ENCODE data around the gene CWC27.

CWC27 gene

GRCh38 chr5:65035211-65036206, 266.8 kb downstream of the CWC27 start:
- DNase-seq (ENCODE audit: low spot score), result peak; percentile 97

DNA sequence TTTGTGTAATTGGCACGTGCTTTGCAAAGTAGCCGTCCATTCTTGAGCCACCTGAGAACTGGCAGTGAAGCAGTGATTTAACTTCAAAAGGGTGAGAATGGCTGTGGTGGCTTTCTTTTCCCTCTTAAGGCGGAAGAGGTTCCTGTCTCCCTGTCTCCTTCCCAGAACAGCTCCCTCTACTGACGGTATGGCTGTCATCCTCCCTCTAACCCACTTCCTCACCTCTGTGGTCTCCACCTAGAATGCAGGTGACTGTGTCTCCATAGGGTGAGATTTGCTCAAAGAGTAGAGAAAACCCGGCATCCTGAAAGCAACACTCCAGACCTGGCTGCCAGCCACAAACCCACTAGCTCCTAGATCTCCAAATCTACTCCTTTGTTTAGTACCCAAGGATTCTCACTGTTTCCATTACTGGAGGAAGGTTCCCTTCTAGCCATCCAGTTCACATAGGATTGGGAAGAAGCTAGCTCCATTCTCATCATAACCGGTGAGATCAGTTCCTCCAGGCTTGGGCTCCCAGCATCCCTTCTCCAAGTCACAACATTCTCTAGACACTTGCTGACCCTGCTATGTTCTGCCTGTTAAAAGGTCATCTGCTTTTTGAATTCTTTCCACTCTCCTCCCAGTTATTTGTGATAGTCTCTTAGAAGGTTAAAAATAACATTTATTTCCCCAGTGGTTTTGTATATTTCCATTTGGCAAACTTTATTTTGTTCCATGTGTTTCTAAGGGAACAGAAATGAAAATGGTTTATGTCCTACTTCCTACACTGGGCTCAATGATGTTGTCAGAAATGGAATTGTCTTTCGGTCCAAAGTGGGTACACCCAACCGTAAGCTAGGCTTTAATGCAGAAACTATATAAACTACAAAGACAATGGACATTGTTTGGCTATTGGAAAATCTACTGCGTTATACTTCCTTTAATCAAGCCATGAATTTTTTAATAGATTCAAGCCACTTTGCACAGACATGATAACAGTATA, 269.4 kb downstream of the CWC27 start:
- DNase-seq (ENCODE audit: low spot score), result peak; percentile 62

- no peak for DNase-seq (ENCODE audit: low spot score)
Observed at GRCh38 chr5:65041296-65042158, 272.8 kb downstream of the CWC27 start.

DNA sequence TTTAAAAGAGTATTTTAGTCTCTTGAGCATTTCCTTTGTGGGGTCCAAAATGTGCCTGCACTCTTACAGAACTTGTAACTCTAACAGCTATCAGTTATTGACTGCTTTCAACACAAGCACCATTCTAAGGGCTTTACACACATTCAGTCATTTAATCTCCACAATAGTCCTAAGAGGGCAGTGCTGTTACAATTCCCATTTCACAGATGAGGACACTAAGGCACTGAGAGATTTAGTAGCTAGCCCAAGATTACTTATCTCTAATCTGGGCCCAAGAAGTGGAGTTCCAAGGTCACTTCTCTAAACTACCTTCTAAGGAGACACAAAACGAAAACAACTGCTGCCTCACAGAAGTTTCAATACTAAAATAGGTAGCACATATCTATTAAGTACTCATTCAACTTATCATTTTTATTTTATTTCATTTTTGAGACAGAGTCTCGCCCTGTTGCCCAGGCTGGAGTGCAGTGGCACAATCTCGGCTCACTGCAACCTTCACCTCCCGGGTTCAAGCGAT, 275.2 kb downstream of the CWC27 start:
- DNase-seq (ENCODE audit: low spot score), result no peak

GRCh38 chr5:65047225-65047624, 278.5 kb downstream of the CWC27 start:
- DNase-seq (ENCODE audit: low spot score), result no peak

GRCh38 chr5:65047948-65048690, 279.4 kb downstream of the CWC27 start:
- no peak for DNase-seq (ENCODE audit: low spot score)

DNA sequence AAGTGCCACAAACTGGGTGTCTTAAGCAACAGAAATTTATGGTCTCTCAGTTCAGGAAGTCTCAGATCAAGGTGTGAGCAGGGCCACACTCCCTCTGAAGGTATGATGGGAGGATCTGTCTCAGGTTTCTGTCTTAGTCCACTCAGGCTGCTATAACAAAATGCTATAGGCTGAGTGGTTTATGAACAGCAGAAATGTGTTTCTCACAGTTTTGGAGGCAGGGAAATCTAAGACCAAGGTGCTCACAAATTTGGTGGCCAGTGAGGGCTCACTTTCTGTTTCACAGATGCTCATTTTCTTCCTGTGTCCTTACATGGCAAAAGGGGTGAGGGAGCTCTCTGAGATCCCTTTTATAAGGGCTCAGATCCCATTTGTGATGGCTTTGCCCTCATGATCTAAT, 281.4 kb downstream of the CWC27 start:
- DNase-seq (ENCODE audit: low spot score), result no peak

DNA sequence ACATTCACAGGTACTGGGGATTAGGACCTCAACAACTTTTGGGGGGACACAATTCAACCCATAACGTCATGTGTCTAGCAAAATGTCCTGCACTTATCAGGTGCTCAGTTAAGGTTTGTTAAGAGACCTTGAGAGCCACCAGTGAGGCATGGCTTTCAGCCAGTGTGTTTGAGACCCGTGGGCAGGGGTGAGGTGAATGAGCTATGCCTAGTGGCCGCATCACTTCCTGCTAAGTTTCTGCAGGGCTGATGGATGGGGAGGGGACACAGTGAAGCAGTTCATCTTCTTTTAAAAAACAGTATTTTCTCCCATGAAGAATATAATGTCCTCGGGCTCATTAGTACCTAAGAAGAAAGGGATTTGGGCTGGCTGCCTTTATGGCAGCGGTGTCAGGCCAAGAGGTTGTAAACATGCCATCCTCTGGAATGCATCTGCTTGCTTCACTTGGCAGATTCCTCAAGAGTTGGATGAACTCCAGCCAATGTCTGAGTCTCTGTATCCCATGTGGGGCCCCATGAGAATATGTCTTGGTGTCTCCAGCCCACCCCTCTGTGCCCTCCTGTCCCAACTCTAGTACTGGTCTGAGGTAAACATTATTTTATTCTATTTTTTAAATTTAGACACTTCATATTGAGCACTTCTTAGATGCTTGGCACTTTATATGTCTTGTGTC, 282.2 kb downstream of the CWC27 start:
- DNase-seq (ENCODE audit: low spot score), result no peak

- DNase-seq (ENCODE audit: low spot score), result no peak
Observed at GRCh38 chr5:65055938-65056337, 287.2 kb downstream of the CWC27 start.

DNA sequence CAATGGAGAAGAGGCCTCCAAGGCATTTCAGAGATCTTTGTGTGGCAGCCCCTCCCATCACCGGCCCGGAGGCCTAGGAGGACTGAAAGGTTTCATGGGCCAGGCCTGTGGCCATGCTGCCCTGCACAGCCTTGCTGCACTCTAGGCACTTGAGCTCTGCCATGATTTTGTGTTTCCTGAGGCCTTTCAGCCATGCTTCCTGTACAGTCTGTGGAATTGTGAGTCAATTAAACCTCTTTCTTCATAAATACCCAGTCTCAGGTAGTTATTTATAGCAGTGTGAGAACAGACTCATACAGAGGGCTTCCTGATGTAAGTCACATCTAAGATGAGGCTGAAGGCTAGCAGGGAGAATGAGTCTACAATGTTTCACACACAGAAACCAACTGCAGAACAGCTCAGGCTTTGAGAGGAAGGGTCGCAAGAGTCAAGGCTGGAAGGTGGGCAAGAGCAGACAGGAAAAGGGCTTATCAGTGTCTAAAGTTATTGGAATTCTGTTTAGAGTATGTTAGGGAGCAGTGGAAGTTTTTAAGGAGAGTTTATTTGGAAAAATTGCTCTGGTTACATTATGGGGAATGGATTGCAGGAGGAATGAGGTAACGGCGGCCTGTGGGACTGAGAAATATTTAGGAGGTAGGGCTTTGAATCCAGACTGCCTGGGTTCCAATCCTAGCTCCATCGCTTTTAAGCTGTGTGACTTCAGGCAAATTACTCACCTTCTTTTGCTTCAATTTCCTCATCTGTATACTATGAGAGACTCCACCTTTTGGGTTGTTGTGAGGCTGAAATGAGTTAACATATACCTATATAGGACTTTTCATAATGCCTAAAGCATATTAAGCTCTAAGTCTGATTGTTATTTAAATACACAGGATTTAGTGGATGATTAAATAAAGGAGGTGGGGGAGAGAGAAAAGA, 291.2 kb downstream of the CWC27 start:
- DNase-seq (ENCODE audit: low spot score), result no peak

GRCh38 chr5:65061250-65061973, 292.7 kb downstream of the CWC27 start:
- no peak for DNase-seq (ENCODE audit: low spot score)

DNA sequence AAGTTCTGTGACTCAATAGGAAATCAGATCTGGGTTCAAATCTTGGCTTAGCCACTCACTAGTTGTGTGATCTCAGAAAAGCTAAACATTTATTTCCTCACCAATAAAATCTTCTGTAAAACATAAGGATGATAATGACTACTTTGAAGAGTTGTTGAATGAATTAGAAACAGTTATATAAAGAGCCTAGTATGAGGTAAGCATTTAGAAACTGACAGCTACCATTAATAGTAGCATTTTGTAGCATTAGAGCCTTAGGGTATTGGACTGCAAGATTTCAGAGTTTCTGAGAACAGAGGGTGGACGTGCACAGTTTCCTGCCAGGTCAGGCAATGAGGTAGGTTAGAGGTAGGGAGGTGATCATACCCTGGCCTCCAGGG, 293.2 kb downstream of the CWC27 start:
- DNase-seq (ENCODE audit: low spot score), result no peak

DNA sequence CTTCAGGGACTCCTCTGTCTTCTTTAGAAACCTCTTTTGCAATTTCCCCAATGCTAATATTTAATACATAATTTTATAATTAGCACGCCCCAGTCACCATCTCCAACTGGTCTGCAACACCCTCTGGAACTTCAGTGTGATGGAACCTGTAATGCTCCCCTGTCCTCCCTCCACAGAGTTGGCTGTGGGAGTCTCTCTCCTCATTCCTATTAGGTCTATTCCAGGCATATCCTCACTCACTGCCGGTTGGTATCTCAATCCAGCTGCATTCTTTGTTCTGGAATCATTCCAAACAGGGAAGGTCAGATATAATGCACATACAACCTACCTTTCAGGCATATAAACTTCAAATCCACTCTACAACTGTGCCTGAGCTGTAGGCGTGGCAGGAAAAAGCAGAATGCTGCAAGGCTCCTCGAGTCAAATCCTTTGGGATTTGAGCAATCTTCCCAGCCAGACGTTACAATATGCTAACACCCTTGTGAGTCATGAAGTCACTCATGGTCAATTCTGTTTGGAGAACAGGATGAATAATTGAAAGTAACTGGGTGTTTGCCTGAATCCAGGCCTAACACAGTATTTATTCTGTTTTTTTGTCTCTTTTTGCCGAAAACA, 293.8 kb downstream of the CWC27 start:
- DNase-seq (ENCODE audit: low spot score), result no peak

DNA sequence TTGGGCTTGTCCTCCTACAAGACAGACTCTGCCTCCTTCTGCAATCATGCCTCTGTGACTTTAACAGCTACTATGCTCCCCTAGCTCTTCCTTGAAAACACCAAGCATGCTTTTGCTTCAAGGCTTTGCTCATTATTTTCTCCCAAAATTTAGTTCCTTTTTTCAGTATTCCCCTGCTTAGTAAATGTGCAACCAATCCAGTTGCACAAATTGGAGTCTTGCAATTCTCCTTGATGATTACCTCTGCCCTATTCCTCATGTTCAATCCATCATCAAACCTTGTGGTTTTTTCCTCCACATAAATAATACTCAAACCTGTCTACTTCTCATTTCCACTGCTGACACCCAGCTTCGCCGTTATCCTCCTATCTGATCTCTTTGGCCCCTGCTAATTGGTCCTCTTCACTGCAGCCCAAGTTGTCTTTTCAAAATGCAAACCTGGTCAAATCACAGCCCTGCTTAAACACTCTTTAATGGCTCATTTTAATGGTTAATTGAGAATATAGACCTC, 296.3 kb downstream of the CWC27 start:
- DNase-seq (ENCODE audit: low spot score), result no peak

- DNase-seq (ENCODE audit: low spot score), result no peak
Observed at GRCh38 chr5:65066387-65067146, 297.8 kb downstream of the CWC27 start.

GRCh38 chr5:65067147-65067506, 298.4 kb downstream of the CWC27 start:
- DNase-seq (ENCODE audit: low spot score), result no peak

Data from iPS-NIHi11 (cell line).